Measurements from ENCODE around the gene PDP2. TPM values are rescaled to one million over a fixed set of nuclear protein-coding genes. Genes with fewer than 3 reads are reported as not detected.

The PDP2 gene
- total RNA-seq, 2 donors from 2014 or later, result 16.0 to 25.9 TPM

GRCh38 chr16:66853261-66854139, 26.8 kb upstream of the PDP2 start:
- Histone ChIP-seq H3K4me1 (no peaks in the 10 kb centered on the region), H3K36me3 (no peaks in the 10 kb centered on the region), H3K9ac (ENCODE audit: low read depth in 2 of 2, low read length in 2 of 2) (no peak overlapping the region), H3K4me3 (no peak overlapping the region), H3K27me3 (no peaks in the 10 kb centered on the region), H3K27ac (no peak overlapping the region), H3K9me3 (no peaks in the 10 kb centered on the region)
- DNase-seq, result no peak
- TF ChIP-seq CTCF (IDR thresholded peaks at IDR 0.05), result no peak
- intact Hi-C loops (cut with DNase I), result loop anchor here (10.0 kb wide), 1 partner anchor 449 kb away; no protein-coding TSS in a partner anchor

DNA sequence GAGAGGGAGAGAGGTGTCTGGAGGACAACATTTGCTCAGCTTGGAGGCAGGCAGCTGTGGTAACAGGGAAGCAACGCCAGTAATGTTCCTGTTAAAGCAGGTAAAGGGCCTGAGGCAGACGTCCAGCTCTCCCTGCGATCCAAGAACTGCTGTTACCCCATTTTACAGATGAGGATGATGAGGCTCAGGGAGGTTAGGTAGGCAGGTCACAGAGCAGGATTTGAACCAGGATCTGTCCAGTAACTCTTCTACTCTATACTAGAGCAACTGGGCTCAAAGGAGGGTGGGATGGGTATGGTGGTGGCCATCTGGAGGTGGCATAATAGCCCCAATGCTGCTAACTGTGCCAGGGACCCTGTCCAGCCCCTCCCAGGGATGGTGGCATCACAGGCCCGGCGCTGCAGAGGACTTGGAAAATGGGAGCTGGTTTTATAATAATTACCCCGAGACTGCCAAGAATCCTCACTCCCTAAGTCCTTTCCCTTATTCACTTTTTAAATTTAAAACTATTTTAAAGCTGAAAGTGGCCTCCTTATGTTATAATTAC, 24.1 kb upstream of the PDP2 start:
- no peaks in the 10 kb centered on the region for H3K36me3 ChIP-seq
- H3K9me3 ChIP-seq, result no peaks in the 10 kb centered on the region
- H3K4me1 ChIP-seq, result no peaks in the 10 kb centered on the region
- intact Hi-C loops (cut with DNase I), result loop anchor here (10.0 kb wide), 1 partner anchor 451 kb away; no protein-coding TSS in a partner anchor
- no peak overlapping the region for H3K9ac ChIP-seq (ENCODE audit: low read depth in 2 of 2, low read length in 2 of 2)
- no peak for TF ChIP-seq CTCF (IDR thresholded peaks at IDR 0.05)
- H3K27me3 ChIP-seq, result no peaks in the 10 kb centered on the region
- no peak overlapping the region for H3K4me3 ChIP-seq
- DNase-seq, result no peak
- H3K27ac ChIP-seq, result no peak overlapping the region

GRCh38 chr16:66856801-66857200, 23.5 kb upstream of the PDP2 start:
- Histone ChIP-seq H3K4me1 (no peaks in the 10 kb centered on the region), H3K36me3 (no peaks in the 10 kb centered on the region), H3K27ac (no peak overlapping the region), H3K27me3 (no peaks in the 10 kb centered on the region), H3K4me3 (no peak overlapping the region), H3K9ac (ENCODE audit: low read depth in 2 of 2, low read length in 2 of 2) (no peak overlapping the region), H3K9me3 (no peaks in the 10 kb centered on the region)
- no peak for TF ChIP-seq CTCF (IDR thresholded peaks at IDR 0.05)
- intact Hi-C loops (cut with DNase I), result loop anchor here (10.0 kb wide), 1 partner anchor 452 kb away; no protein-coding TSS in a partner anchor
- DNase-seq, result no peak

DNA sequence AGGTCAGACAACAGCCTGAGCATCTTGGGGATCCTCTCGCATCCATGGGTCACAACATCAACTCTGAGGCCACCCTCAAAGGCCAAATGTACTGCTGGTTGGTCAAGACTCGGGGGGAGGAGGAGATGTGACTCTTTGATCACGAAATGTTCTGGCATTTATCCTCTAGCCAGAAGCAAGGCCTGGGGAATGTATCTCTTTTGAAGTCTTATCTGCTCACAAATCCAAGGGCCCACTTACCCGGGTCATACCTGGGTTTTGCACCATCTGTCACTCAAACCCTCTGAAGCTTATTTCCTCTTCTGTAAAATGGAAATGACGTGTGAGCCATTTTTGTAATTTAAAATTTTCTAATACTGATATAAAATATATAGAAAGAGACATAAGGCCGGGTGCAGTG, 22.9 kb upstream of the PDP2 start:
- Histone ChIP-seq H3K9ac (ENCODE audit: low read depth in 2 of 2, low read length in 2 of 2) (no peak overlapping the region), H3K27ac (no peak overlapping the region), H3K27me3 (no peaks in the 10 kb centered on the region), H3K36me3 (no peaks in the 10 kb centered on the region), H3K4me3 (no peak overlapping the region), H3K9me3 (no peaks in the 10 kb centered on the region), H3K4me1 (no peaks in the 10 kb centered on the region)
- no peak for TF ChIP-seq CTCF (IDR thresholded peaks at IDR 0.05)
- no peak for DNase-seq
- intact Hi-C loops (cut with DNase I), result loop anchor here (10.0 kb wide), 1 partner anchor 453 kb away; no protein-coding TSS in a partner anchor

GRCh38 chr16:66858740-66859396, 21.4 kb upstream of the PDP2 start:
- no peak overlapping the region for H3K9ac ChIP-seq (ENCODE audit: low read depth in 2 of 2, low read length in 2 of 2)
- TF ChIP-seq CTCF (IDR thresholded peaks at IDR 0.05), result no peak
- no peaks in the 10 kb centered on the region for H3K4me1 ChIP-seq
- no peaks in the 10 kb centered on the region for H3K36me3 ChIP-seq
- H3K27ac ChIP-seq, result no peak overlapping the region
- H3K27me3 ChIP-seq, result no peaks in the 10 kb centered on the region
- no peaks in the 10 kb centered on the region for H3K9me3 ChIP-seq
- no peak overlapping the region for H3K4me3 ChIP-seq
- intact Hi-C loops (cut with DNase I), result loop anchor here (10.0 kb wide), 1 partner anchor 454 kb away; no protein-coding TSS in a partner anchor
- DNase-seq, result peak; percentile 34

Measured in colonic mucosa (tissue), 4 donors.